SK-N-SH (cell line): ENCODE data around the gene MINDY1. TPM values are rescaled to one million over a fixed set of nuclear protein-coding genes. Genes with fewer than 3 reads are reported as not detected.

Experiments
- CTCF ChIA-PET: fragments of 300-600, 350-600 bp; formaldehyde crosslinking; extraction: SDS; loops from one replicate; lab custom pipeline; 2021; lab: Yijun Ruan, JAX
- POLR2A ChIA-PET: fragments of 350-600 bp; sonication (Branson Sonifier 250); formaldehyde crosslinking; extraction: SDS; loops from one replicate; lab custom pipeline; 2020; ENCODE audit warnings: antibody characterized with exemption, inconsistent platforms; lab: Yijun Ruan, JAX
- DNase-seq: peaks from one replicate; pipeline ENCODE4 v3.0.0; 2012
- H2AFZ ChIP-seq: fragments of 200-600 bp; sonication (generic); 2 replicates; pipeline ENCODE4 v1.8.1; 2016; ENCODE audit warnings: antibody characterized with exemption, mild to moderate bottlenecking, low read depth
- H3F3A ChIP-seq: fragments of 200-600 bp; sonication (generic); replicated peaks from 2 replicates; pipeline ENCODE3; 2016; ENCODE audit warnings: antibody characterized with exemption, mild to moderate bottlenecking; ENCODE audit not compliant: insufficient read depth
- H3K27ac ChIP-seq, 2 experiments: fragments of 200-500 bp in 1 of 2; fragments of 200-600 bp in 1 of 2; sonication (Bioruptor generic) in 1 of 2; sonication (generic), shearing (Covaris generic) in 1 of 2; 2 replicates each; pipeline versions ENCODE4 v1.5.1 to v1.6.1; 2014 to 2016; ENCODE audit warnings: low read depth in 2 of 2, inconsistent platforms in 1 of 2, low read length in 1 of 2, mild to moderate bottlenecking in 1 of 2, mixed read lengths in 1 of 2
- H3K27me3 ChIP-seq: fragments of 200-600 bp; sonication (generic), shearing (Covaris generic); 2 replicates; pipeline ENCODE4 v1.6.1; 2016; ENCODE audit warnings: mixed run types; ENCODE audit not compliant: insufficient read depth
- H3K36me3 ChIP-seq, 2 experiments: fragments of 200-500 bp in 1 of 2; fragments of 200-600 bp in 1 of 2; sonication (Bioruptor generic) in 1 of 2; sonication (generic) in 1 of 2; replicated peaks in 1 of 2; 2 replicates each; pipeline versions ENCODE3 to v1.5.1; 2014 to 2016; ENCODE audit warnings: low read length in 1 of 2, mild to moderate bottlenecking in 1 of 2; ENCODE audit not compliant: insufficient read depth in 2 of 2, control insufficient read depth in 1 of 2
- H3K4me1 ChIP-seq, 2 experiments: fragments of 200-500 bp in 1 of 2; fragments of 200-600 bp in 1 of 2; sonication (Bioruptor generic) in 1 of 2; sonication (generic), shearing (Covaris generic) in 1 of 2; 2 replicates each; pipeline versions ENCODE4 v1.5.1 to v1.6.1; 2014 to 2016; ENCODE audit warnings: low read depth in 1 of 2, low read length in 1 of 2, mixed run types in 1 of 2; ENCODE audit not compliant: insufficient read depth in 2 of 2, control insufficient read depth in 1 of 2
- H3K4me2 ChIP-seq: fragments of 200-600 bp; sonication (generic), shearing (Covaris generic); 2 replicates; pipeline ENCODE4 v1.6.1; 2017; ENCODE audit warnings: mixed run types
- H3K4me3 ChIP-seq, 2 experiments: fragments of 200-500 bp in 1 of 2; fragments of 200-600 bp in 1 of 2; sonication (Bioruptor generic) in 1 of 2; sonication (generic), shearing (Covaris generic) in 1 of 2; 2 replicates each; pipeline versions ENCODE4 v1.5.1 to v1.8.1; 2014 to 2016; ENCODE audit warnings: low read depth in 2 of 2, inconsistent platforms in 1 of 2, low read length in 1 of 2, mild to moderate bottlenecking in 1 of 2, mixed read lengths in 1 of 2, moderate library complexity in 1 of 2
- H3K79me2 ChIP-seq: fragments of 200-600 bp; sonication (generic); 2 replicates; pipeline ENCODE4 v1.8.1; 2017; ENCODE audit warnings: mild to moderate bottlenecking; ENCODE audit not compliant: insufficient read depth
- H3K9ac ChIP-seq: fragments of 200-600 bp; sonication (generic); 2 replicates; pipeline ENCODE4 v1.6.1; 2017; ENCODE audit warnings: mixed run types
- H3K9me2 ChIP-seq: fragments of 200-600 bp; sonication (generic); 2 replicates; pipeline ENCODE4 v1.6.1; 2017; ENCODE audit warnings: mixed run types
- H3K9me3 ChIP-seq: fragments of 200-600 bp; sonication (generic); 2 replicates; pipeline ENCODE4 v1.6.1; 2017; ENCODE audit warnings: mixed run types, mild to moderate bottlenecking, moderate library complexity
- H4K20me1 ChIP-seq: fragments of 200-600 bp; sonication (generic); 2 replicates; pipeline ENCODE4 v1.6.1; 2017; ENCODE audit warnings: mild to moderate bottlenecking, mixed run types; ENCODE audit not compliant: insufficient read depth
- EP300 ChIP-seq, 2 experiments: IDR thresholded peaks; 2 replicates each; pipeline versions ENCODE4 v1.4.0 to v1.6.1; 2012; ENCODE audit warnings: borderline replicate concordance in 1 of 2, low read depth in 1 of 2, low read length in 1 of 2
- EZH2phosphoT487 ChIP-seq: fragments of 200-600 bp; sonication (generic); IDR thresholded peaks from 2 replicates; pipeline ENCODE4 v1.6.1; 2017; ENCODE audit warnings: low read depth, mixed run types, mild to moderate bottlenecking, antibody characterized with exemption, moderate library complexity, borderline replicate concordance
- GATA2 ChIP-seq: sonication (generic); formaldehyde crosslinking; IDR thresholded peaks from 2 replicates; pipeline ENCODE4 v1.5.0; 2020; ENCODE audit warnings: mild to moderate bottlenecking, missing genetic modification reagents
- RCOR1 ChIP-seq: fragments of 150-350 bp; IDR thresholded peaks from 2 replicates; pipeline ENCODE4 v1.6.1; 2017; ENCODE audit warnings: antibody characterized with exemption, low read length
- TAF1 ChIP-seq: IDR thresholded peaks from 2 replicates; pipeline ENCODE4 v1.6.1; 2012; ENCODE audit warnings: low read depth, mild to moderate bottlenecking, low read length, moderate library complexity, borderline replicate concordance
- TCF12 ChIP-seq: IDR thresholded peaks from 2 replicates; pipeline ENCODE4 v1.4.0; 2012
- TEAD4 ChIP-seq: IDR thresholded peaks from 2 replicates; pipeline ENCODE4 v1.4.0; 2012; ENCODE audit warnings: mild to moderate bottlenecking, borderline replicate concordance; ENCODE audit not compliant: insufficient read depth
- USF1 ChIP-seq: IDR thresholded peaks from 2 replicates; pipeline ENCODE4 v1.4.0; 2012; ENCODE audit warnings: low read depth, borderline replicate concordance
- ZBTB33 ChIP-seq: IDR thresholded peaks from 2 replicates; pipeline ENCODE4 v1.4.0; 2012; ENCODE audit warnings: low read depth, borderline replicate concordance
- WGBS: methylation state at CpG from one replicate; pipeline ENCODE4 v1.1.6; 2017; ENCODE audit warnings: low lambda C conversion rate; 5-methylcytosine and 5-hydroxymethylcytosine counted together
- polyA plus RNA-seq, 3 experiments: library from polyadenylated mRNA; depleted of rRNA; stranded (reverse); fragments of >200 nt; gene quantifications; 2 replicates each; pipeline ENCODE4 v1.2.3, GENCODE V29; 2012
- TF ChIP-seq, protein P1 (sequence below): fragments of 200-600 bp; sonication (generic); IDR thresholded peaks from 2 replicates; pipeline ENCODE4 v1.6.1; 2017; ENCODE audit warnings: antibody characterized with exemption, mild to moderate bottlenecking, moderate library complexity
- TF ChIP-seq, protein P2 (sequence below): IDR thresholded peaks from 2 replicates; pipeline ENCODE4 v1.6.1; 2012; ENCODE audit warnings: mild to moderate bottlenecking, low read depth, low read length, moderate library complexity

The MINDY1 gene
- polyA plus RNA-seq, 1 of the 3 experiments (the other 2 are of a cell fraction) = 6.0 TPM

DNA sequence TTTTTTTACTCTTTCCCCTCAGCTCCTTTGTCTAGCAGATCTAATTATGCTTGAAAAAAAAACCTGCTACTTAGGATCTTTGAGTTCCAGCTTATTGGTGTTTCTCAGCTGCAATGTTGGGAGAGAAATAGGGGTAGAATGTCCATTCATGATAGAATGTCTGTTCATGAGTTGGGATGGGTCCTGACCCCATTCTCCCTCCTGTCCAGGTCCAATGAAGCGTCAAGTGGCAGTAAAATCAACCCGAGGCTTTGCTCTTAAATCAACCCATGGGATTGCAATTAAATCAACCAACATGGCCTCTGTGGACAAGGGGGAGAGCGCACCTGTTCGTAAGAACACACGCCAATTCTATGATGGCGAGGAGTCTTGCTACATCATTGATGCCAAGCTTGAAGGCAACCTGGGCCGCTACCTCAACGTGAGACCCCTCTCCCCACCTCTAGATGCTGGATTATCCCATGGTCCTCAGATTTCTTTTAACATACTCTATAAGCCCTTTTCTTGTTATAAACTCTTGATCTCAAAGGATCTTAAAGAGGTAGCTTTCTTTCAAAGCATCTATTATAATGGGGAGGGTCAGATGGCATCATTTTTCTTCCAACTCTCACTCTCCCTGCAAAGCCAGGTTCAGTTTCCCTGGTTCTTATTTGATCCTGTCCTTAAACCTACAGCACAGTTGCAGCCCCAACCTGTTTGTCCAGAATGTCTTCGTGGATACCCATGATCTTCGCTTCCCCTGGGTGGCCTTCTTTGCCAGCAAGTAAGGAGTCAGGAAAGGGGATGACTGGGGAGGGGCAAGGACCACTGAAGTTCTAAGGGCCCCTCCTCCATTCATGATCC, 43.2 kb downstream of the MINDY1 start:
- H3K4me3 ChIP-seq = no peak overlapping the region
- H3K79me2 ChIP-seq = peaks cover 14% of the 10 kb centered on the region; the same call in 1 of the 2 replicates
- ChIA-PET POLR2A (interaction anchor here (0.6 to 1.0 kb wide), 2 partner anchors 10 to 11 kb away, joined by 3 to 4 read pairs; partner anchors contain the start of gene CERS2), CTCF (no interaction called here)
- H3K36me3 ChIP-seq = peaks cover 79 to 83% of the 10 kb centered on the region in 2 experiments
- no peaks in the 10 kb centered on the region for H3K9me2 ChIP-seq
- H3K27me3 ChIP-seq = no peaks in the 10 kb centered on the region
- H3K27ac ChIP-seq = no peak overlapping the region
- no peaks in the 10 kb centered on the region for H3K9me3 ChIP-seq
- H3F3A ChIP-seq = peaks cover 20% of the 10 kb centered on the region
- no peaks in the 10 kb centered on the region for H3K4me1 ChIP-seq
- peaks cover 4% of the 10 kb centered on the region; the same call in 1 of the 2 replicates for H4K20me1 ChIP-seq
- H3K9ac ChIP-seq = no peak overlapping the region
- H3K4me2 ChIP-seq = no peak overlapping the region
- 97% methylated on average over 10 of the region's 10 CpGs for WGBS
- H2AFZ ChIP-seq = no peak overlapping the region
- TF ChIP-seq, protein P1, sequence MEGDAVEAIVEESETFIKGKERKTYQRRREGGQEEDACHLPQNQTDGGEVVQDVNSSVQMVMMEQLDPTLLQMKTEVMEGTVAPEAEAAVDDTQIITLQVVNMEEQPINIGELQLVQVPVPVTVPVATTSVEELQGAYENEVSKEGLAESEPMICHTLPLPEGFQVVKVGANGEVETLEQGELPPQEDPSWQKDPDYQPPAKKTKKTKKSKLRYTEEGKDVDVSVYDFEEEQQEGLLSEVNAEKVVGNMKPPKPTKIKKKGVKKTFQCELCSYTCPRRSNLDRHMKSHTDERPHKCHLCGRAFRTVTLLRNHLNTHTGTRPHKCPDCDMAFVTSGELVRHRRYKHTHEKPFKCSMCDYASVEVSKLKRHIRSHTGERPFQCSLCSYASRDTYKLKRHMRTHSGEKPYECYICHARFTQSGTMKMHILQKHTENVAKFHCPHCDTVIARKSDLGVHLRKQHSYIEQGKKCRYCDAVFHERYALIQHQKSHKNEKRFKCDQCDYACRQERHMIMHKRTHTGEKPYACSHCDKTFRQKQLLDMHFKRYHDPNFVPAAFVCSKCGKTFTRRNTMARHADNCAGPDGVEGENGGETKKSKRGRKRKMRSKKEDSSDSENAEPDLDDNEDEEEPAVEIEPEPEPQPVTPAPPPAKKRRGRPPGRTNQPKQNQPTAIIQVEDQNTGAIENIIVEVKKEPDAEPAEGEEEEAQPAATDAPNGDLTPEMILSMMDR = no peak
- TF ChIP-seq, protein P2, sequence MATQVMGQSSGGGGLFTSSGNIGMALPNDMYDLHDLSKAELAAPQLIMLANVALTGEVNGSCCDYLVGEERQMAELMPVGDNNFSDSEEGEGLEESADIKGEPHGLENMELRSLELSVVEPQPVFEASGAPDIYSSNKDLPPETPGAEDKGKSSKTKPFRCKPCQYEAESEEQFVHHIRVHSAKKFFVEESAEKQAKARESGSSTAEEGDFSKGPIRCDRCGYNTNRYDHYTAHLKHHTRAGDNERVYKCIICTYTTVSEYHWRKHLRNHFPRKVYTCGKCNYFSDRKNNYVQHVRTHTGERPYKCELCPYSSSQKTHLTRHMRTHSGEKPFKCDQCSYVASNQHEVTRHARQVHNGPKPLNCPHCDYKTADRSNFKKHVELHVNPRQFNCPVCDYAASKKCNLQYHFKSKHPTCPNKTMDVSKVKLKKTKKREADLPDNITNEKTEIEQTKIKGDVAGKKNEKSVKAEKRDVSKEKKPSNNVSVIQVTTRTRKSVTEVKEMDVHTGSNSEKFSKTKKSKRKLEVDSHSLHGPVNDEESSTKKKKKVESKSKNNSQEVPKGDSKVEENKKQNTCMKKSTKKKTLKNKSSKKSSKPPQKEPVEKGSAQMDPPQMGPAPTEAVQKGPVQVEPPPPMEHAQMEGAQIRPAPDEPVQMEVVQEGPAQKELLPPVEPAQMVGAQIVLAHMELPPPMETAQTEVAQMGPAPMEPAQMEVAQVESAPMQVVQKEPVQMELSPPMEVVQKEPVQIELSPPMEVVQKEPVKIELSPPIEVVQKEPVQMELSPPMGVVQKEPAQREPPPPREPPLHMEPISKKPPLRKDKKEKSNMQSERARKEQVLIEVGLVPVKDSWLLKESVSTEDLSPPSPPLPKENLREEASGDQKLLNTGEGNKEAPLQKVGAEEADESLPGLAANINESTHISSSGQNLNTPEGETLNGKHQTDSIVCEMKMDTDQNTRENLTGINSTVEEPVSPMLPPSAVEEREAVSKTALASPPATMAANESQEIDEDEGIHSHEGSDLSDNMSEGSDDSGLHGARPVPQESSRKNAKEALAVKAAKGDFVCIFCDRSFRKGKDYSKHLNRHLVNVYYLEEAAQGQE = no peak
- TF ChIP-seq EZH2phosphoT487 = no peak
- TF ChIP-seq TCF12 = no peak
- no peak for TF ChIP-seq GATA2 (CRISPR knock-in tag)
- TF ChIP-seq EP300 (IDR thresholded peaks at IDR 0.05; ENCODE audit: borderline replicate concordance in 1 of 2, low read depth in 1 of 2, low read length in 1 of 2) = no peak
- TF ChIP-seq TAF1 = no peak
- no peak for TF ChIP-seq USF1
- TF ChIP-seq TEAD4 = no peak
- no peak for TF ChIP-seq RCOR1
- TF ChIP-seq ZBTB33 = no peak
- no peak for DNase-seq
